ENCODE results near the gene ATP8A2.

DNA sequence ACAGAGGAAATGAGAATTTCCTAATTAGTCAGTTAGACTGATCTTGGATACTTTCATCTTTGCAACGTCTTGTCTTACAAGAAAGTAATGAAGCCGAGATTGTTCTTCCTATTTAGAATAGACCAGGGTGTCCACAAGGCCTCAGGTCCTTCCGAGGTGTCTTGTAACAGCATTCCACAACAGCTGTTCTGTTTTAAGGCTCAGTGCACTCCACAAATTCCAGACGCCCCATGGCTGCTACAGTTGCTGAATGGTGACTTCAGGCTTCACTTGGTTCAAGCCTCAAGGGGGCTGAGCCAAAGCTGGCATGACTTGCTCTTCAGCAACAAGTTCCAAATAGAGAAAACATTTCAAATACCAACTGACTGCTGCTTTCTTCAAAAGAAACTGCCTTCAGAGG, 536.6 kb downstream of the ATP8A2 start:
- TF ChIP-seq CTCF (IDR thresholded peaks at IDR 0.05) (no peak), POLR2A (IDR thresholded peaks at IDR 0.05) (no peak)

Data from right lobe of liver (tissue), 4 donors.